ENCODE measurements around the gene KRTAP9-7.

GRCh38 chr17:41294016-41294415 is 18.5 kb downstream of the KRTAP9-7 start:
- TF ChIP-seq CREB1 (CRISPR knock-in tag; IDR thresholded peaks at IDR 0.05; ENCODE audit: low read depth): no peak
- TF ChIP-seq, protein P1, sequence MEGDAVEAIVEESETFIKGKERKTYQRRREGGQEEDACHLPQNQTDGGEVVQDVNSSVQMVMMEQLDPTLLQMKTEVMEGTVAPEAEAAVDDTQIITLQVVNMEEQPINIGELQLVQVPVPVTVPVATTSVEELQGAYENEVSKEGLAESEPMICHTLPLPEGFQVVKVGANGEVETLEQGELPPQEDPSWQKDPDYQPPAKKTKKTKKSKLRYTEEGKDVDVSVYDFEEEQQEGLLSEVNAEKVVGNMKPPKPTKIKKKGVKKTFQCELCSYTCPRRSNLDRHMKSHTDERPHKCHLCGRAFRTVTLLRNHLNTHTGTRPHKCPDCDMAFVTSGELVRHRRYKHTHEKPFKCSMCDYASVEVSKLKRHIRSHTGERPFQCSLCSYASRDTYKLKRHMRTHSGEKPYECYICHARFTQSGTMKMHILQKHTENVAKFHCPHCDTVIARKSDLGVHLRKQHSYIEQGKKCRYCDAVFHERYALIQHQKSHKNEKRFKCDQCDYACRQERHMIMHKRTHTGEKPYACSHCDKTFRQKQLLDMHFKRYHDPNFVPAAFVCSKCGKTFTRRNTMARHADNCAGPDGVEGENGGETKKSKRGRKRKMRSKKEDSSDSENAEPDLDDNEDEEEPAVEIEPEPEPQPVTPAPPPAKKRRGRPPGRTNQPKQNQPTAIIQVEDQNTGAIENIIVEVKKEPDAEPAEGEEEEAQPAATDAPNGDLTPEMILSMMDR (conservative IDR thresholded peaks at IDR 0.05; ENCODE audit: low read depth in 2 of 2): no peak
- no peak for TF ChIP-seq POLR2AphosphoS5 (IDR thresholded peaks at IDR 0.05; ENCODE audit: low read depth)
- TF ChIP-seq EZH2phosphoT487 (IDR thresholded peaks at IDR 0.05; ENCODE audit: unreplicated experiment): no peak
- TF ChIP-seq REST (IDR thresholded peaks at IDR 0.05; ENCODE audit: unreplicated experiment): no peak
- no peak for TF ChIP-seq EZH2 (IDR thresholded peaks at IDR 0.05; ENCODE audit: low read depth, unreplicated experiment)
- no peak for TF ChIP-seq JUNB (IDR thresholded peaks at IDR 0.05; ENCODE audit: unreplicated experiment)
- TF ChIP-seq, protein P2, sequence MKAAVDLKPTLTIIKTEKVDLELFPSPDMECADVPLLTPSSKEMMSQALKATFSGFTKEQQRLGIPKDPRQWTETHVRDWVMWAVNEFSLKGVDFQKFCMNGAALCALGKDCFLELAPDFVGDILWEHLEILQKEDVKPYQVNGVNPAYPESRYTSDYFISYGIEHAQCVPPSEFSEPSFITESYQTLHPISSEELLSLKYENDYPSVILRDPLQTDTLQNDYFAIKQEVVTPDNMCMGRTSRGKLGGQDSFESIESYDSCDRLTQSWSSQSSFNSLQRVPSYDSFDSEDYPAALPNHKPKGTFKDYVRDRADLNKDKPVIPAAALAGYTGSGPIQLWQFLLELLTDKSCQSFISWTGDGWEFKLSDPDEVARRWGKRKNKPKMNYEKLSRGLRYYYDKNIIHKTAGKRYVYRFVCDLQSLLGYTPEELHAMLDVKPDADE (IDR thresholded peaks at IDR 0.05): no peak
- no peak for TF ChIP-seq NANOG (IDR thresholded peaks at IDR 0.05; ENCODE audit: borderline replicate concordance)
- no peak for TF ChIP-seq ZNF331 (CRISPR knock-in tag; IDR thresholded peaks at IDR 0.05; ENCODE audit: low read depth)
- TF ChIP-seq ZNF114 (CRISPR knock-in tag; IDR thresholded peaks at IDR 0.05): no peak
- TF ChIP-seq STAT1 (IDR thresholded peaks at IDR 0.05; ENCODE audit: unreplicated experiment): no peak

Data from GM23338 (cell line).